Loucy (cell line): ENCODE data around the gene C8A.

ENCODE experiments used
- H2AFZ ChIP-seq: fragments of 200-600 bp; sonication (generic); 2 replicates; pipeline ENCODE4 v1.6.0; 2016; ENCODE audit warnings: antibody characterized with exemption, mild to moderate bottlenecking, low read length, moderate library complexity
- H3F3A ChIP-seq: fragments of 200-600 bp; 2 replicates; pipeline ENCODE4 v1.6.0; 2016; ENCODE audit warnings: antibody characterized with exemption, low read depth, mild to moderate bottlenecking
- H3K27me3 ChIP-seq: fragments of 200-600 bp; sonication (generic); 2 replicates; pipeline ENCODE4 v1.6.1; 2014; ENCODE audit warnings: low read length, mild to moderate bottlenecking; ENCODE audit not compliant: insufficient read depth, poor library complexity, severe bottlenecking
- H3K36me3 ChIP-seq: fragments of 200-600 bp; sonication (generic); 2 replicates; pipeline ENCODE4 v1.6.1; 2016; ENCODE audit warnings: low read length; ENCODE audit not compliant: insufficient read depth
- H3K4me1 ChIP-seq: fragments of 200-600 bp; sonication (generic); 2 replicates; pipeline ENCODE4 v1.5.1; 2014; ENCODE audit warnings: low read length, mild to moderate bottlenecking; ENCODE audit not compliant: insufficient read depth, poor library complexity, severe bottlenecking
- H3K4me2 ChIP-seq: fragments of 200-600 bp; sonication (generic); 2 replicates; pipeline ENCODE4 v1.6.0; 2014; ENCODE audit warnings: antibody characterized with exemption, low read length, low read depth, mild to moderate bottlenecking; ENCODE audit not compliant: poor library complexity, severe bottlenecking
- H3K4me3 ChIP-seq: fragments of 200-600 bp; sonication (generic); 2 replicates; pipeline ENCODE4 v1.5.1; 2014; ENCODE audit warnings: low read length, mild to moderate bottlenecking, mixed read lengths; ENCODE audit not compliant: poor library complexity, severe bottlenecking
- H3K79me2 ChIP-seq: fragments of 200-600 bp; sonication (generic); 2 replicates; pipeline ENCODE4 v1.6.1; 2014; ENCODE audit warnings: low read length; ENCODE audit not compliant: insufficient read depth
- H3K9ac ChIP-seq: fragments of 200-600 bp; sonication (generic); 2 replicates; pipeline ENCODE4 v1.6.0; 2014; ENCODE audit warnings: mild to moderate bottlenecking, low read depth, low read length, moderate library complexity; ENCODE audit not compliant: poor library complexity, severe bottlenecking
- H3K9me2 ChIP-seq: fragments of 200-600 bp; sonication (generic); replicated peaks from 2 replicates; pipeline ENCODE4 v1.6.1; 2016; ENCODE audit warnings: low read depth, low read length, mixed read lengths
- H3K9me3 ChIP-seq: fragments of 200-600 bp; sonication (generic); 2 replicates; pipeline ENCODE4 v1.6.1; 2014; ENCODE audit warnings: mild to moderate bottlenecking, antibody characterized with exemption, low read length, low read depth; ENCODE audit not compliant: insufficient read depth
- H4K20me1 ChIP-seq: fragments of 200-600 bp; sonication (generic); 2 replicates; pipeline ENCODE4 v1.6.0; 2014; ENCODE audit warnings: antibody characterized with exemption, low read length, mild to moderate bottlenecking; ENCODE audit not compliant: insufficient read depth, poor library complexity, severe bottlenecking
- EZH2phosphoT487 ChIP-seq: fragments of 200-600 bp; IDR thresholded peaks from 2 replicates; pipeline ENCODE4 v1.6.1; 2018; ENCODE audit warnings: antibody characterized with exemption, mild to moderate bottlenecking, moderate library complexity, borderline replicate concordance
- TF ChIP-seq, protein P1 (sequence below): fragments of 200-600 bp; sonication (generic); conservative IDR thresholded peaks from 2 replicates; pipeline ENCODE4 v1.5.1; 2014; ENCODE audit warnings: mild to moderate bottlenecking, antibody characterized with exemption, low read length

The C8A gene

DNA sequence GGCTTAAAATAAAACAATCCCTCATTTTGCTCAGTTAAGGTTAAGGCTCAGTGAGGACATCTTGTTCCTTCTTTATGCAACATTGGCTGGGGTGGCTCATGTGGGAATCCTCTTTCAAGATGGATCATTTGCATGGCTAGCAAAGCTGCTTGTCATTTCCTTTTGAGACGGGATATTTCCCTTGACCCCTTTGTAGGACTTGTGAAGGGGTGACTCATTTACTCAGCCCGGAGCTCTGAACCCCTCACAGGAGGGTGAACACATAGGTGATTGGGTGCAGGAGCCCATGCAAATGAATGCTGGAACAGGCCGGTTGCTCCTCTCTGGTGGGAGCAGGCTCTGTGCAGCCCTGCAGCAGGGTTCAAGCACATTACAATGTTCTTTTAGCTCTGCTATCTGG, 15.8 kb upstream of the C8A start:
- Histone ChIP-seq H3F3A (no peaks in the 10 kb centered on the region), H3K36me3 (no peaks in the 10 kb centered on the region), H3K9ac (no peak overlapping the region), H3K9me3 (no peaks in the 10 kb centered on the region), H3K27me3 (no peaks in the 10 kb centered on the region), H3K4me2 (no peak overlapping the region), H3K79me2 (no peaks in the 10 kb centered on the region), H3K4me3 (no peak overlapping the region), H2AFZ (no peak overlapping the region), H3K4me1 (no peaks in the 10 kb centered on the region), H3K9me2 (no peaks in the 10 kb centered on the region), H4K20me1 (no peaks in the 10 kb centered on the region)
- TF ChIP-seq EZH2phosphoT487: no peak
- TF ChIP-seq, protein P1, sequence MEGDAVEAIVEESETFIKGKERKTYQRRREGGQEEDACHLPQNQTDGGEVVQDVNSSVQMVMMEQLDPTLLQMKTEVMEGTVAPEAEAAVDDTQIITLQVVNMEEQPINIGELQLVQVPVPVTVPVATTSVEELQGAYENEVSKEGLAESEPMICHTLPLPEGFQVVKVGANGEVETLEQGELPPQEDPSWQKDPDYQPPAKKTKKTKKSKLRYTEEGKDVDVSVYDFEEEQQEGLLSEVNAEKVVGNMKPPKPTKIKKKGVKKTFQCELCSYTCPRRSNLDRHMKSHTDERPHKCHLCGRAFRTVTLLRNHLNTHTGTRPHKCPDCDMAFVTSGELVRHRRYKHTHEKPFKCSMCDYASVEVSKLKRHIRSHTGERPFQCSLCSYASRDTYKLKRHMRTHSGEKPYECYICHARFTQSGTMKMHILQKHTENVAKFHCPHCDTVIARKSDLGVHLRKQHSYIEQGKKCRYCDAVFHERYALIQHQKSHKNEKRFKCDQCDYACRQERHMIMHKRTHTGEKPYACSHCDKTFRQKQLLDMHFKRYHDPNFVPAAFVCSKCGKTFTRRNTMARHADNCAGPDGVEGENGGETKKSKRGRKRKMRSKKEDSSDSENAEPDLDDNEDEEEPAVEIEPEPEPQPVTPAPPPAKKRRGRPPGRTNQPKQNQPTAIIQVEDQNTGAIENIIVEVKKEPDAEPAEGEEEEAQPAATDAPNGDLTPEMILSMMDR: no peak

DNA sequence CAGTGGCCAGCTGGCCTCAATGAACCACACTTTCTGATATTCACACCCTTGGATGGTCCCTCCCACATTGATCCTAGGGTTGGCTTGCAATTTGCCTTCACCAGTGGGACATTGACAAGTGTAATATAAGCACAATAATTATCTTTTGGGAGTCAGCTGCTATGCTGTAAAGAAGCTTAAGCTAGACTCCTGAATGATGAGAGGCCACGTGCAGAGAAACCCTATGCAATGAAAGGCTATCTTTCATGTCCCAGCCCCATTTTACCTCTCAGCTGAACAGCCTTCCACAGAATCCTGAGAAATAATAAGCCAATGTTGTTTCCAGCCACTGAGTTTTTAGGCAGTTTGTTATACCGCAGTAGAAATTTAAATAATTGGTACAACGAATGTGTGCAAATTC, 11.1 kb upstream of the C8A start:
- no peaks in the 10 kb centered on the region for H4K20me1 ChIP-seq
- no peaks in the 10 kb centered on the region for H3F3A ChIP-seq
- H3K27me3 ChIP-seq: no peaks in the 10 kb centered on the region
- no peak overlapping the region for H2AFZ ChIP-seq
- H3K9me2 ChIP-seq: no peaks in the 10 kb centered on the region
- no peak overlapping the region for H3K9ac ChIP-seq
- H3K79me2 ChIP-seq: no peaks in the 10 kb centered on the region
- H3K36me3 ChIP-seq: no peaks in the 10 kb centered on the region
- H3K4me2 ChIP-seq: no peak overlapping the region
- H3K9me3 ChIP-seq: no peaks in the 10 kb centered on the region
- H3K4me1 ChIP-seq: no peaks in the 10 kb centered on the region
- no peak for TF ChIP-seq EZH2phosphoT487
- TF ChIP-seq, protein P1: no peak
- no peak overlapping the region for H3K4me3 ChIP-seq

DNA sequence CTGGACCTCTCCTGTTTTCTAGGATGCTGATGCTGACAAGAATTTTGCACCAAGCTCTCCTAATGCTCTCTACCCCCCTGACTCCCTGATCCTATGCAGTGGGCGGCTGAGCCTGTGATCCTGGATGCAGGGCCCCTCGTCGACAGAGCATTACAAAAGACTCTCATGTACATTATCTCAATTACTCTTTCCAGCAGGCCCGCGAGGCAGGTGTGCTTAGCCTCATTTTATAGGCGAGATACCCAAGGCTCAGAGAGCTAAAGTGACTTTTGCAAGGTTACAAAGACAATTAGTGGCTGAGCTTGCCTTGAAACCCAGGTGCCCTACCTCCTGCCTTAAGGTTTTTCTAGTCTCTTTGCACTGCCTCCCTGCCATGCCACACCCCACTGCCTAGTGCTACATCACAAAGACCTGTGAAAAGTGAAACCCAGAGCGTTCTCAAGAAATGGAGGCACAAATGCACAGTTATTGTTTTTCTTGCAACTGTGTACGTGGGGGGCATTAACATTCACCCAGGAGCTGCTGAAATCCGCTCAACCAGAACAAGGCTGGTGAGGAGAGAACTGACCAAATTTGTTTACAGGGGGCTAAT, 10.0 kb upstream of the C8A start:
- no peaks in the 10 kb centered on the region for H3K79me2 ChIP-seq

More for the DNA sequence above, 10.0 kb upstream of the C8A start:
- H3F3A ChIP-seq: no peaks in the 10 kb centered on the region
- no peak overlapping the region for H3K4me2 ChIP-seq
- no peaks in the 10 kb centered on the region for H3K9me2 ChIP-seq
- no peaks in the 10 kb centered on the region for H3K9me3 ChIP-seq
- no peak overlapping the region for H3K4me3 ChIP-seq
- no peaks in the 10 kb centered on the region for H3K4me1 ChIP-seq
- H2AFZ ChIP-seq: no peak overlapping the region
- no peaks in the 10 kb centered on the region for H4K20me1 ChIP-seq
- H3K36me3 ChIP-seq: no peaks in the 10 kb centered on the region
- H3K9ac ChIP-seq: no peak overlapping the region
- no peak for TF ChIP-seq EZH2phosphoT487
- TF ChIP-seq, protein P1: no peak
- no peaks in the 10 kb centered on the region for H3K27me3 ChIP-seq
